ENCODE data around the gene MAP3K5.

DNA sequence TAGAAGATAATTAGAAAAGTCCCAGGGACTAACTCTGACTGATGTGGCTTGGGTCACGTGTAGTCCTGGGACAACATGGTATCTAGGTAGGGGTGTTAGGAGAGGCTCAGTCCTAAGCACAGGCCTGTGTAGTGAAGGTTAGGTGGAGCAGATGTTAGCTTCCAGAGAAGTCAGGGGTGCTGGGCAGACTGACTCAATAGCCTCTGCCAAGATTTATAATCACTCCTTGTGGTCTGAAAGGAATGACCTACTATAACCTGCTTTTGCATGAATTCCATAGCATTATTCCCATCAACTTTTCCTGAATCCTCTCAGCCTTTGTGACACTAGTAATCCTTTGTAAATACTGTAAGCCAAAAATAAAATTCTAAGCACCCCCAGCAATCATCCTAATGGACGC lies 19.9 kb upstream of the MAP3K5 start:
- TF ChIP-seq, protein P1, sequence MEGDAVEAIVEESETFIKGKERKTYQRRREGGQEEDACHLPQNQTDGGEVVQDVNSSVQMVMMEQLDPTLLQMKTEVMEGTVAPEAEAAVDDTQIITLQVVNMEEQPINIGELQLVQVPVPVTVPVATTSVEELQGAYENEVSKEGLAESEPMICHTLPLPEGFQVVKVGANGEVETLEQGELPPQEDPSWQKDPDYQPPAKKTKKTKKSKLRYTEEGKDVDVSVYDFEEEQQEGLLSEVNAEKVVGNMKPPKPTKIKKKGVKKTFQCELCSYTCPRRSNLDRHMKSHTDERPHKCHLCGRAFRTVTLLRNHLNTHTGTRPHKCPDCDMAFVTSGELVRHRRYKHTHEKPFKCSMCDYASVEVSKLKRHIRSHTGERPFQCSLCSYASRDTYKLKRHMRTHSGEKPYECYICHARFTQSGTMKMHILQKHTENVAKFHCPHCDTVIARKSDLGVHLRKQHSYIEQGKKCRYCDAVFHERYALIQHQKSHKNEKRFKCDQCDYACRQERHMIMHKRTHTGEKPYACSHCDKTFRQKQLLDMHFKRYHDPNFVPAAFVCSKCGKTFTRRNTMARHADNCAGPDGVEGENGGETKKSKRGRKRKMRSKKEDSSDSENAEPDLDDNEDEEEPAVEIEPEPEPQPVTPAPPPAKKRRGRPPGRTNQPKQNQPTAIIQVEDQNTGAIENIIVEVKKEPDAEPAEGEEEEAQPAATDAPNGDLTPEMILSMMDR (IDR thresholded peaks at IDR 0.05): no peak
- TF ChIP-seq POLR2A (IDR thresholded peaks at IDR 0.05): no peak
